Panc1 (cell line): ENCODE measurements around the gene SNX9.

Source experiments
- POLR2AphosphoS5 ChIP-seq: IDR thresholded peaks from 2 replicates; pipeline ENCODE4 v1.6.1; 2012; ENCODE audit warnings: mild to moderate bottlenecking, low read depth, low read length, moderate library complexity
- SIN3A ChIP-seq: IDR thresholded peaks from 2 replicates; pipeline ENCODE4 v1.6.1; 2012; ENCODE audit warnings: low read depth, mild to moderate bottlenecking, low read length, moderate library complexity, borderline replicate concordance; ENCODE audit not compliant: insufficient read depth
- TCF7L2 ChIP-seq: IDR thresholded peaks from 2 replicates; pipeline ENCODE4 v1.6.1; 2011; ENCODE audit warnings: mild to moderate bottlenecking, low read depth, low read length, inconsistent platforms
- TF ChIP-seq, protein P1 (sequence below): fragments of 450-650 bp; IDR thresholded peaks from 2 replicates; pipeline ENCODE4 v1.5.1; 2017; ENCODE audit warnings: mild to moderate bottlenecking
- TF ChIP-seq, protein P2 (sequence below), 2 experiments: IDR thresholded peaks; 2 replicates each; pipeline ENCODE4 v1.6.1; 2011 to 2012; ENCODE audit warnings: low read depth in 2 of 2, control low read depth in 1 of 2, low read length in 1 of 2, mild to moderate bottlenecking in 1 of 2, moderate library complexity in 1 of 2; ENCODE audit not compliant: insufficient read depth in 1 of 2

DNA sequence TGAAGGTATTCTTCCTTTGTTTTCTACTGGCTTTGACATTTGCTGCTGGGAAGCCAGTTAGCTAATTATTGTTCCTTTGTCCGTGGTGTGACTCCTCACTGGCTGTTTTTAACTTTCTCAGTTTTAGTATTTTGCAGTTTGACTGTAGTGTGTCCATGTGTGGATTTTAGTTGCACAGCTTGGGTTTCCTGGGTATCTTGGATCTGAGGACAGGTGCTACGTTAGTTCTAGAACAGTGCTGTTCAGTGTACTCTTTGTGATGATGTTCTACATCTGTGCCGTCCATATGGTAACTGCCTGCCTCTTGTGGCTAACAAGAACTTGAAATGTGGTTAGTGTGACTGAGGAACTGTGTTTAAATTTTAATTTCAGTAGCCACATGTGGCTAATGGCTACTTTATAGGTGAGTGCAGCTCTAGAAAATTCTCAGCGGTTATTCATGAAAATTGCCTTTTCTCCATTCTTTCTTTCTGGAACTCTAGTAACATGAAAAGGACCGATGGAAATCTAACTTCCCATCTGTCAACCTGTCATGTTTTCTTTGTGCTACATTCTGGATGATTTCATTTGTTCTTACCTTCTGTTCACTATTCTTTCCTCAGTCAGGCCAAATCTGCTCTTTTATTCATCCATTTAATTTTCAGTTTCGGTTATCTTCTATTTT lies 7.4 kb downstream of the SNX9 start:
- TF ChIP-seq, protein P1, sequence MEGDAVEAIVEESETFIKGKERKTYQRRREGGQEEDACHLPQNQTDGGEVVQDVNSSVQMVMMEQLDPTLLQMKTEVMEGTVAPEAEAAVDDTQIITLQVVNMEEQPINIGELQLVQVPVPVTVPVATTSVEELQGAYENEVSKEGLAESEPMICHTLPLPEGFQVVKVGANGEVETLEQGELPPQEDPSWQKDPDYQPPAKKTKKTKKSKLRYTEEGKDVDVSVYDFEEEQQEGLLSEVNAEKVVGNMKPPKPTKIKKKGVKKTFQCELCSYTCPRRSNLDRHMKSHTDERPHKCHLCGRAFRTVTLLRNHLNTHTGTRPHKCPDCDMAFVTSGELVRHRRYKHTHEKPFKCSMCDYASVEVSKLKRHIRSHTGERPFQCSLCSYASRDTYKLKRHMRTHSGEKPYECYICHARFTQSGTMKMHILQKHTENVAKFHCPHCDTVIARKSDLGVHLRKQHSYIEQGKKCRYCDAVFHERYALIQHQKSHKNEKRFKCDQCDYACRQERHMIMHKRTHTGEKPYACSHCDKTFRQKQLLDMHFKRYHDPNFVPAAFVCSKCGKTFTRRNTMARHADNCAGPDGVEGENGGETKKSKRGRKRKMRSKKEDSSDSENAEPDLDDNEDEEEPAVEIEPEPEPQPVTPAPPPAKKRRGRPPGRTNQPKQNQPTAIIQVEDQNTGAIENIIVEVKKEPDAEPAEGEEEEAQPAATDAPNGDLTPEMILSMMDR: no peak
- TF ChIP-seq SIN3A: no peak
- TF ChIP-seq POLR2AphosphoS5: no peak
- no peak for TF ChIP-seq TCF7L2
- TF ChIP-seq, protein P2, sequence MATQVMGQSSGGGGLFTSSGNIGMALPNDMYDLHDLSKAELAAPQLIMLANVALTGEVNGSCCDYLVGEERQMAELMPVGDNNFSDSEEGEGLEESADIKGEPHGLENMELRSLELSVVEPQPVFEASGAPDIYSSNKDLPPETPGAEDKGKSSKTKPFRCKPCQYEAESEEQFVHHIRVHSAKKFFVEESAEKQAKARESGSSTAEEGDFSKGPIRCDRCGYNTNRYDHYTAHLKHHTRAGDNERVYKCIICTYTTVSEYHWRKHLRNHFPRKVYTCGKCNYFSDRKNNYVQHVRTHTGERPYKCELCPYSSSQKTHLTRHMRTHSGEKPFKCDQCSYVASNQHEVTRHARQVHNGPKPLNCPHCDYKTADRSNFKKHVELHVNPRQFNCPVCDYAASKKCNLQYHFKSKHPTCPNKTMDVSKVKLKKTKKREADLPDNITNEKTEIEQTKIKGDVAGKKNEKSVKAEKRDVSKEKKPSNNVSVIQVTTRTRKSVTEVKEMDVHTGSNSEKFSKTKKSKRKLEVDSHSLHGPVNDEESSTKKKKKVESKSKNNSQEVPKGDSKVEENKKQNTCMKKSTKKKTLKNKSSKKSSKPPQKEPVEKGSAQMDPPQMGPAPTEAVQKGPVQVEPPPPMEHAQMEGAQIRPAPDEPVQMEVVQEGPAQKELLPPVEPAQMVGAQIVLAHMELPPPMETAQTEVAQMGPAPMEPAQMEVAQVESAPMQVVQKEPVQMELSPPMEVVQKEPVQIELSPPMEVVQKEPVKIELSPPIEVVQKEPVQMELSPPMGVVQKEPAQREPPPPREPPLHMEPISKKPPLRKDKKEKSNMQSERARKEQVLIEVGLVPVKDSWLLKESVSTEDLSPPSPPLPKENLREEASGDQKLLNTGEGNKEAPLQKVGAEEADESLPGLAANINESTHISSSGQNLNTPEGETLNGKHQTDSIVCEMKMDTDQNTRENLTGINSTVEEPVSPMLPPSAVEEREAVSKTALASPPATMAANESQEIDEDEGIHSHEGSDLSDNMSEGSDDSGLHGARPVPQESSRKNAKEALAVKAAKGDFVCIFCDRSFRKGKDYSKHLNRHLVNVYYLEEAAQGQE (IDR thresholded peaks at IDR 0.05; ENCODE audit: insufficient read depth in 1 of 2, low read depth in 2 of 2, low read length in 1 of 2): no peak
